Neural progenitor cell (in vitro differentiated cells): ENCODE measurements around the gene CAB39L. TPM values are rescaled to one million over a fixed set of nuclear protein-coding genes. Genes with fewer than 3 reads are reported as not detected.

Source experiments
- DNase-seq: peaks from one replicate; pipeline ENCODE4 v3.0.0-alpha.2; 2016; ENCODE audit warnings: low spot score
- H2AFZ ChIP-seq: fragments of 200-600 bp; sonication (generic); replicated peaks from 2 replicates; pipeline ENCODE4 v1.6.1; 2016; ENCODE audit warnings: antibody characterized with exemption
- H3F3A ChIP-seq: fragments of 200-600 bp; sonication (generic); 2 replicates; pipeline ENCODE4 v1.6.1; 2016; ENCODE audit warnings: antibody characterized with exemption, low read depth
- H3K27ac ChIP-seq: fragments of 200-600 bp; sonication (generic); 2 replicates; pipeline ENCODE4 v1.5.1; 2016; ENCODE audit warnings: mild to moderate bottlenecking
- H3K27me3 ChIP-seq: fragments of 200-600 bp; sonication (generic); 2 replicates; pipeline ENCODE4 v1.6.1; 2016; ENCODE audit warnings: mild to moderate bottlenecking, moderate library complexity
- H3K36me3 ChIP-seq: fragments of 200-600 bp; sonication (generic); 2 replicates; pipeline ENCODE4 v1.5.1; 2016
- H3K4me1 ChIP-seq: fragments of 200-600 bp; sonication (generic); 2 replicates; pipeline ENCODE4 v1.6.1; 2016; ENCODE audit warnings: mixed run types
- H3K4me2 ChIP-seq: fragments of 200-600 bp; sonication (generic); 2 replicates; pipeline ENCODE4 v1.6.1; 2016
- H3K4me3 ChIP-seq: fragments of 200-600 bp; sonication (generic); 2 replicates; pipeline ENCODE4 v1.5.1; 2016
- H3K79me2 ChIP-seq: fragments of 200-600 bp; sonication (generic); 2 replicates; pipeline ENCODE4 v1.6.1; 2016; ENCODE audit warnings: low read depth
- H3K9ac ChIP-seq: fragments of 200-600 bp; sonication (generic); 2 replicates; pipeline ENCODE4 v1.6.1; 2016
- H3K9me3 ChIP-seq: fragments of 200-600 bp; sonication (generic); 2 replicates; pipeline ENCODE4 v1.5.1; 2016; ENCODE audit warnings: low read depth
- H4K20me1 ChIP-seq: fragments of 200-600 bp; sonication (generic); 2 replicates; pipeline ENCODE4 v1.6.1; 2016; ENCODE audit warnings: low read depth
- H3K27ac Mint-ChIP-seq: 3 replicates; pipeline ENCODE4 v1.8.0; 2021; ENCODE audit warnings: mixed read lengths
- H3K27me3 Mint-ChIP-seq: 2 replicates; pipeline ENCODE4 v1.8.0; 2022; ENCODE audit warnings: low read depth, mild to moderate bottlenecking, inconsistent platforms, moderate library complexity, mixed read lengths; ENCODE audit not compliant: insufficient read depth
- H3K36me3 Mint-ChIP-seq: 3 replicates; pipeline ENCODE4 v1.8.0; 2021; ENCODE audit warnings: mixed read lengths
- H3K4me1 Mint-ChIP-seq: 3 replicates; pipeline ENCODE4 v1.8.0; 2021; ENCODE audit warnings: mixed read lengths
- H3K4me3 Mint-ChIP-seq: 3 replicates; pipeline ENCODE4 v1.8.0; 2021; ENCODE audit warnings: mild to moderate bottlenecking, moderate library complexity, mixed read lengths
- H3K9me3 Mint-ChIP-seq: 3 replicates; pipeline ENCODE4 v1.8.0; 2020; ENCODE audit warnings: mixed read lengths
- EZH2 ChIP-seq: fragments of 200-600 bp; sonication (generic); IDR thresholded peaks from 2 replicates; pipeline ENCODE4 v1.6.1; 2017; ENCODE audit warnings: antibody characterized with exemption, mild to moderate bottlenecking, moderate library complexity
- EZH2phosphoT487 ChIP-seq: fragments of 200-600 bp; sonication (generic); IDR thresholded peaks from 2 replicates; pipeline ENCODE4 v1.6.1; 2017; ENCODE audit warnings: antibody characterized with exemption
- total RNA-seq: library from RNA; depleted of rRNA; stranded (reverse); fragments of >200 nt; gene quantifications from 2 replicates; pipeline ENCODE4 v1.2.3, GENCODE V29; 2015; ENCODE audit warnings: low replicate concordance
- TF ChIP-seq, protein P1 (sequence below): fragments of 200-600 bp; sonication (generic); IDR thresholded peaks from 2 replicates; pipeline ENCODE4 v1.5.1; 2017; ENCODE audit warnings: antibody characterized with exemption, mild to moderate bottlenecking

The CAB39L gene
- total RNA-seq, 1 donor from 2014 or later, result 18.1 TPM

DNA sequence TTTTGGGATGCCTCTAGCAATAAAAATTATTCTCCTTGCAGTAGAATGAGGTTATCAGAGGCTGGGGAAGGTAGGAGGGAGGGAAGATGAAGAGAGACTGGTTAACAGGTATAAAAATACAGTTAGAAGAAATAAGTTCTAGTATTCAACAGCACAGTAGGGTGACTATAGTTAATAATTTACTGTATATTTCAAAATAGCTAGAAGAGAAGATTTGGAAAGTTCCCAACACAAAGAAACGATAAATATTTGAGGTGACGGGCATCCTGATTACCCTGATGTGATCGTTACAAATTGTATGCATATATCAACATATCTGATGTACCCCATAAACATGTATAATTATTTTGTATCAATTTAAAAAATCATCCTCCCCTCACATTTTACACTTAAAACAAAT, 102.3 kb downstream of the CAB39L start:
- Histone ChIP-seq H4K20me1 (no peaks in the 10 kb centered on the region), H3F3A (no peaks in the 10 kb centered on the region), H3K79me2 (no peaks in the 10 kb centered on the region), H3K36me3 (no peaks in the 10 kb centered on the region), H3K9me3 (no peaks in the 10 kb centered on the region), H2AFZ (no peak overlapping the region), H3K27me3 (no peaks in the 10 kb centered on the region), H3K9ac (no peak overlapping the region), H3K4me2 (no peak overlapping the region), H3K4me3 (no peak overlapping the region), H3K4me1 (no peaks in the 10 kb centered on the region), H3K27ac (no peak overlapping the region)
- no peaks in the 10 kb centered on the region for H3K9me3 Mint-ChIP-seq
- no peak overlapping the region for H3K4me3 Mint-ChIP-seq
- peaks cover 2% of the 10 kb centered on the region for H3K4me1 Mint-ChIP-seq
- DNase-seq, result no peak
- H3K36me3 Mint-ChIP-seq, result no peaks in the 10 kb centered on the region
- no peak overlapping the region for H3K27ac Mint-ChIP-seq
- H3K27me3 Mint-ChIP-seq, result peaks cover 2% of the 10 kb centered on the region
- TF ChIP-seq, protein P1, sequence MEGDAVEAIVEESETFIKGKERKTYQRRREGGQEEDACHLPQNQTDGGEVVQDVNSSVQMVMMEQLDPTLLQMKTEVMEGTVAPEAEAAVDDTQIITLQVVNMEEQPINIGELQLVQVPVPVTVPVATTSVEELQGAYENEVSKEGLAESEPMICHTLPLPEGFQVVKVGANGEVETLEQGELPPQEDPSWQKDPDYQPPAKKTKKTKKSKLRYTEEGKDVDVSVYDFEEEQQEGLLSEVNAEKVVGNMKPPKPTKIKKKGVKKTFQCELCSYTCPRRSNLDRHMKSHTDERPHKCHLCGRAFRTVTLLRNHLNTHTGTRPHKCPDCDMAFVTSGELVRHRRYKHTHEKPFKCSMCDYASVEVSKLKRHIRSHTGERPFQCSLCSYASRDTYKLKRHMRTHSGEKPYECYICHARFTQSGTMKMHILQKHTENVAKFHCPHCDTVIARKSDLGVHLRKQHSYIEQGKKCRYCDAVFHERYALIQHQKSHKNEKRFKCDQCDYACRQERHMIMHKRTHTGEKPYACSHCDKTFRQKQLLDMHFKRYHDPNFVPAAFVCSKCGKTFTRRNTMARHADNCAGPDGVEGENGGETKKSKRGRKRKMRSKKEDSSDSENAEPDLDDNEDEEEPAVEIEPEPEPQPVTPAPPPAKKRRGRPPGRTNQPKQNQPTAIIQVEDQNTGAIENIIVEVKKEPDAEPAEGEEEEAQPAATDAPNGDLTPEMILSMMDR, result no peak
- no peak for TF ChIP-seq EZH2
- TF ChIP-seq EZH2phosphoT487, result no peak

DNA sequence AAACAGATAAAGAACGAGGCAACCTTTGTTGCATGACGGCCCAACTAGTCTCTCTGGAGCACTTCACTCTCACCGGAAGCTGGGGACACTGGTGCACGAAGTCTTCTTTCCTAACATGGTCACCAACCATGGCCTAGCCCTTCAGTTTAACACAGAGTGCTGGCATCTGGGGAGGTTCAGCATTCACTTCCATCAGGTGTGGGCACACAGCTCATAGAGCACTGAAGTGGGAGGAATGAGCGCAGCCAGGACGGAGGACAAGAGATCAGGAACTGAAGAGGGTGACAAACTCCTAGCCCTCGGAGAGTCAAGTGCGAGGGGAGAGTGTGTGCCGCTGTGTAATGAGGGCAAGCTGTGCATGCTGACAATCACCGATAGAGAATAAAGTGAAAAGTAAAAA, 103.7 kb downstream of the CAB39L start:
- DNase-seq, result no peak
- Histone ChIP-seq H2AFZ (no peak overlapping the region), H3K9ac (no peak overlapping the region), H3K9me3 (no peaks in the 10 kb centered on the region), H4K20me1 (no peaks in the 10 kb centered on the region), H3K27ac (no peak overlapping the region), H3K4me3 (no peak overlapping the region), H3K4me1 (no peaks in the 10 kb centered on the region), H3K4me2 (no peak overlapping the region), H3F3A (no peaks in the 10 kb centered on the region), H3K79me2 (no peaks in the 10 kb centered on the region), H3K27me3 (no peaks in the 10 kb centered on the region), H3K36me3 (no peaks in the 10 kb centered on the region)
- Mint-ChIP-seq H3K36me3 (no peaks in the 10 kb centered on the region), H3K4me1 (peaks cover 2% of the 10 kb centered on the region), H3K27ac (no peak overlapping the region), H3K9me3 (no peaks in the 10 kb centered on the region), H3K27me3 (peaks cover 2% of the 10 kb centered on the region), H3K4me3 (no peak overlapping the region)
- no peak for TF ChIP-seq EZH2phosphoT487
- TF ChIP-seq, protein P1, result no peak
- TF ChIP-seq EZH2, result no peak

DNA sequence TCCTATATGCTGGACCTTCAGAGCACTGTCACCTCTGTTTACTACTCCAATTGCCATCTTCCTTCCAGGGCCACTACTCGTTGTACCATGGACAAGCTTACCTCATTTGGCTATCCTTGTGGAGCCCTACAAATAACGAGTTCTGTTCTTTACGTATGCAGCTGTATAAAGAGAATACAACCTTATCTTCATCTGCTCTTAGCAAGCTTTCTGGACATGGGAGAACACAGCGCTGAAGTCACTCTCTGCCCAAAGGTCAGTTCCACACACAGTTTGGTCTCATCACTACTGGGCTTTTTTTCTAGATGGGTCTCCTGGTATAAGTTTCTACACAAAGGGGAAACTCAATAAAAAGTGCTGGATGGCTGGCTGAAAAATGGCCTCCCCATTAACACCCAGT, 107.2 kb downstream of the CAB39L start:
- Histone ChIP-seq H3K4me3 (no peak overlapping the region), H3K9me3 (no peaks in the 10 kb centered on the region), H3K79me2 (no peaks in the 10 kb centered on the region), H2AFZ (no peak overlapping the region), H3K27ac (no peak overlapping the region), H3K4me1 (no peaks in the 10 kb centered on the region), H3K36me3 (no peaks in the 10 kb centered on the region), H4K20me1 (no peaks in the 10 kb centered on the region), H3K27me3 (no peaks in the 10 kb centered on the region), H3F3A (no peaks in the 10 kb centered on the region), H3K4me2 (no peak overlapping the region), H3K9ac (no peak overlapping the region)
- TF ChIP-seq EZH2phosphoT487, result no peak
- no peak for TF ChIP-seq EZH2
- TF ChIP-seq, protein P1, result no peak
- H3K9me3 Mint-ChIP-seq, result no peaks in the 10 kb centered on the region
- H3K36me3 Mint-ChIP-seq, result peaks cover 2% of the 10 kb centered on the region
- no peak for DNase-seq
- no peaks in the 10 kb centered on the region for H3K4me1 Mint-ChIP-seq
- H3K4me3 Mint-ChIP-seq, result no peak overlapping the region
- no peak overlapping the region for H3K27ac Mint-ChIP-seq
- peaks cover 2% of the 10 kb centered on the region for H3K27me3 Mint-ChIP-seq

DNA sequence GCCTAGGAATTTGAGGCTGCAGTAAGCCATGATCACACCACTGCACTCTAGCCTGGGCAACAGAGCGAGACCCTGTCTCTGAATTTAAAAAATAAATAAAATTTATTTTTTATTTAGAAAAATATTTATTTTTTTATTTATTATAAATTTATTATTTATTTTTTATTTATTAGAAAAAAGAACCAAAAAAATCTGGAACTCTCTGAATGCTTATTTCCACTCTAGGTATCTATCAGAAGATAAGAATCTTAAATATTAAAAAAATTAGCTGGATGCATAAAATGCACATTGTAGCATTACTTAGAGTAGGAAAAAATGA, 113.4 kb downstream of the CAB39L start:
- H3K4me1 Mint-ChIP-seq, result no peaks in the 10 kb centered on the region
- no peaks in the 10 kb centered on the region for H3F3A ChIP-seq
- H3K27ac Mint-ChIP-seq, result no peak overlapping the region
- H3K9ac ChIP-seq, result no peak overlapping the region
- no peaks in the 10 kb centered on the region for H3K27me3 Mint-ChIP-seq
- H2AFZ ChIP-seq, result no peak overlapping the region
- no peaks in the 10 kb centered on the region for H3K36me3 ChIP-seq
- H3K36me3 Mint-ChIP-seq, result peaks cover 2% of the 10 kb centered on the region
- TF ChIP-seq, protein P1, result no peak
- no peak for TF ChIP-seq EZH2
- TF ChIP-seq EZH2phosphoT487, result no peak
- no peaks in the 10 kb centered on the region for H3K27me3 ChIP-seq
- H3K27ac ChIP-seq, result no peak overlapping the region
- H3K4me3 Mint-ChIP-seq, result no peak overlapping the region
- no peaks in the 10 kb centered on the region for H3K4me1 ChIP-seq
- H3K4me2 ChIP-seq, result no peak overlapping the region
- no peak overlapping the region for H3K4me3 ChIP-seq
- H3K79me2 ChIP-seq, result no peaks in the 10 kb centered on the region
- no peak for DNase-seq
- no peaks in the 10 kb centered on the region for H3K9me3 Mint-ChIP-seq
- H3K9me3 ChIP-seq, result no peaks in the 10 kb centered on the region
- H4K20me1 ChIP-seq, result no peaks in the 10 kb centered on the region
